GM19238 (cell line): ENCODE data around the gene CEP131.
A peak's percentile ranks its signal among the peaks of the same experiment; 100 is the strongest.
"Not testable (repeated sequence)": the region's sequence is repeated elsewhere in the genome, so short reads cannot be mapped to it uniquely, and the experiment has no call there.

Source experiments
- DNase-seq: peaks from one replicate; pipeline ENCODE4 v3.0.0; 2011; ENCODE audit warnings: low spot score; ENCODE audit not compliant: insufficient read length

Gene CEP131

GRCh38 chr17:81238815-81239713, 16.3 kb upstream of the CEP131 start, which contains the start of the genes NDUFAF8 and TEPSIN:
Gene NDUFAF8 (plus strand): TSS chr17:81239318. CDS start chr17:81239364, 46 bp downstream.
Gene TEPSIN (minus strand): TSS chr17:81239055. CDS start chr17:81239033, 22 bp downstream.
- DNase-seq: peak; percentile 100

DNA sequence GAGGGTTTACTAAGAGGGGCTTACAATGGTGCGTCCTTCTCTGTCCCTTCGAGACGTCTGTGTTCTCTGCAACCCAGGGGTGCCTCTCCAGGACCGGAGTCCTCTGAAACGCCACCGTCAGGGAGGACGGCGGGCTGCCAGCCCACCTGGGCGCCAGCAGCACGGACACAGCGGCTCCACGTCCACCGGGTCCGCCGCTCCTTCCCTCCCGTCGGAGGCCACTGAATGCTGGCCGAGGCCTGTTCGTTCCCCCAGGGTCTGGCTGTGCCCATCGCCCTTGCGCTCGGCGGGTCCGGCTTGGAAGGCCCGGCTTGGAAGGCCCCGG, 15.7 kb upstream of the CEP131 start:
- no peak for DNase-seq

- no peak for DNase-seq
Measured at GRCh38 chr17:81237591-81238489, 15.1 kb upstream of the CEP131 start.

GRCh38 chr17:81236784-81237183, 14.0 kb upstream of the CEP131 start:
- no peak for DNase-seq

- no peak for DNase-seq
Measured at GRCh38 chr17:81235822-81236740, 13.3 kb upstream of the CEP131 start.

DNA sequence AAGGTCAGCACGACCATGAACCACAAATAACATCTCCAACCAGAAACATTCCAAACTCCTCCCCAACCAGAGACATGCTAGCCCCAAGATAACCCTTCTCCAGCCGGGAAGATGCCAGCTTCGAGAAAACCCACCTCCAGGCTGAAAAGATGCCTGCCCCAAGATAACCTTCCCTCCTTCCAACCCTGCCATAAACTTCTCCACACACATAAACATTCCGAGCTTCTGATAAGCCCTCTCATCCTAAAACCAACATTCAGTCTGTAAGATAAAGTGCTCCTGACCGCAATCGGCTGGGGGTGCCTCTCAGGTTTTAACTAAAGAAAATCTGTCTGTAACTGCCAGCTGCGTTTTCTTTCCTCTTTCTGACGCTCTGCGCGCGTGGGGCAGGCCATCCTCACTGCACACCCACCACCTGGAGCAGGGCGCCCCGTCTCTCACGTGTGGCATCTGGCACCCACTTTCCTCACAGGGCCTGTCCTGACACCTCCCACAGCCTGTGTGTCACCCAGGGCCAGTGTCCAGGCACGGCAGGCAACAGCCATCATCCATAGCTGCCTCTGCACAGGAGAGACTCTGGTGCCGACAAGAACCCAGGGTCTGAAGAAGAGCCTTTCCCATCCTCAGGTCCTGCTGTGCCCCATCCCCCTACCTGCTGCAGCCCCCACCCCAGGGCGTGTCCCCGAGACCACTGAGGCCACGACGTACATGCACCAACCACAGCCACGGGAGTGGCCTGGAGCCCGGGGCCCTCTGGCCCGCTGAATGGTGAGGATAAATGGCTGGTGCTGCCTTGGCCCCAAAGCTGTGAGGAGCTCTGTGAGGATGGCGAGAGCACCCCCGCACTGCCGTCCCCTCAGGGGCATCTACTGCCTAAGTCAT, 12.4 kb upstream of the CEP131 start:
- no peak for DNase-seq

- no peak for DNase-seq
Measured at GRCh38 chr17:81234506-81234855, 11.7 kb upstream of the CEP131 start.

DNA sequence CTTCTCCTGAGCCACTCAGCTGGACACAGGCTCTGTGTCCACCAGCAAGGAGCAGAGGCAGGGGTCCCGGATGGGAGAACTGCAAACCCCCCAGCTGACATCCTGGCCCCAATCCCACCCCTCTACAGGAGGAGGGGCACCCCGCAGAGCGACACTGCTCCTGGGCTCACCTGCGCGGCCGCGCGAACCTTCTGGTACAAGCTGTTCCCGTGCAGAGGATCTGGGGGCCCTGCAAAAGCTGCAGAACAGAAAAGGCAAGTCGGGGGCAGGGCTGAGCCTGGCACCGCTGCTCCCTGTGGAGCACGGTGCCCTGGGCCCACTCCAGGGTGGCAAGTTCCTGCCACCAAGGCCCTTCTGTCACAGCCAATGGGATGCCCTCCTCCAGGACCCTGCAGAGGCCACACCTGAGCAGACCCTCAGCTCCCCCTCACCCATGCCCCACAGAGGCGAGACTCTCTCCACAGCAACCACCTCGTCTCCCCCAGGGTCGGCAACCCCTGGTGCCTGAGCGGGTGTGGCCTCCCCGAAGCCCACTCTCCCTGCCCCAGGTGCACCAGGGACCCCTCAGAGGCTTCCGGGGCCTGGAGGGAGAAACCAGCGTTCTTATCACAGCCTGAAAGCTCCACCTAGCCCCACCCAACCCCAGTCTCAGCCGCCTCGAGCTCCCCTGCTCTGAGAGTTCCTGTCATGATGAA, 11.2 kb upstream of the CEP131 start:
- DNase-seq: no peak

GRCh38 chr17:81233316-81233715, 10.6 kb upstream of the CEP131 start:
- DNase-seq: no peak

DNA sequence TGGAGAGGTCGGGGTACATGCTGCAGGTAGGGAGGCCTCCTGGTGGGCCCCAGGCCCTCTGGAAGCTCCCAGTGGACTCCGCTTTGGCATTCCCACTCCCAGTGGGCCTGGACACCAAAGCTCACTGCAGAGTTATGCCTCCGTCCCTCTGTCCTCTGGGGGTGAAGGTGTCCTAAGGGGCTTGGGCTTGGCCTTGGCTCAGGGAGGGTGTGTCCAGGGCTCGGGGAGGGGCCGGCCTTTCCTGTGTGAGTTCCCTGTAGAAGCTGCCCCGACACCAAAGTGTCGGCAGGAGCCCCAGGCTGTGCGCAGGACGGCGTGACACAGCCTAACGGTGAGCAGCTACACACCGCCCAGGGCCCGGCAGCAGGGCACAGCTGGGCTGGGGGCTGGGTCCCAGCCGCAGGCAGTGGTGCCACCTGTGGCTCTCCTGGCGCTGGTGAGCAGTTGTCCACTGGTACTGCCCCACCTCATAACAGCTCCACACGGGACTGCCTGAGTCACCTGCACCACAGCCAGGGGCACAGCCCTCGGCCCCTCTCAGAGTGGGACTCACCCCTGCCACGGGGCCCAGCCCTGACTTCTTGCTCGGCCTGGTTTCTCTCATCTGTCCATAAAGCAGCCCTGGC, 10.0 kb upstream of the CEP131 start:
- DNase-seq: no peak

GRCh38 chr17:81231766-81232581, 9.2 kb upstream of the CEP131 start:
- no peak for DNase-seq

- DNase-seq: no peak
Measured at GRCh38 chr17:81231121-81231645, 8.4 kb upstream of the CEP131 start.

- no peak for DNase-seq
Measured at GRCh38 chr17:81230043-81230820, 7.5 kb upstream of the CEP131 start.

- DNase-seq: no peak
Measured at GRCh38 chr17:81229666-81229920, 6.8 kb upstream of the CEP131 start.

DNA sequence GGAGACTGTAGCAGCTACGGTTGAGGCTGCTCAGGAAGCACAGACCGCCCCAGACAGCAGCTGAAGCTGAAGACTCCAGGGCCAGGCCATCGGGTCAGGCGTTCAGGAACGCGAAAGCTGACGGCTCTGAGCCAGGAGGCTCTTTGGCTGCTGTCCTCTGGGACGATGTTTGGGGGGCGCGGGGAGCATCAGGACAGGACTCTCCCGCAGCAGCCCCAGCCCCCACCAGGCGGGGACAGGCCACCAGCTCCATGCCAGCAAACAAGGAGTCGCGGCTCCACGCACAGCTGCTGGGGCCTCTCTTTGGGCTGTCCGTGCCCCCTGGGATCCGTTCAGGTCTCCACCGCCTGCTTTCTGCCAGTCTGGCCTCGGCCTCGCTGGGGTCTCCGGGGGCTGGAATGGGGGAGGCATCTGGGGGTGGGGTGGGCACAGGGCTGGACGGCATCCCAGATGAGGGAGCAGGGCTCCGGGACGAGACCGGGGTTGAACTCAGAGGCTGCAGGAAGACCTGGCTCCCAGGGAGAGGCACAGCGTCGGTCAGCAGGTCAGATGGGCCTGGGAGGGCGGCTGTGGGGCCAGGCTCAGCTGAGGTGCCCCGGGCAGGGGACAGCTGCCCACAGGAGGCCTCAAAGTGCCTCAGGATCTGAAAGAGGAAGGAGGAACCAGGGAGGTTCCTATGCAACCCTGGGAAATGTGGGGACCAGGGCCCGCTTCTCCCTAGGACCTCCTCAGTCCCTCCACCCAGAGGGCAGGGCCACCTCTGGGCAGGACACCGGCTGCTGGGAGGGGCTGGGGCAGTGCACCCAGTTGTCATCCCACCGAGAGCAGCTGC, 6.3 kb upstream of the CEP131 start:
- no peak for DNase-seq

- DNase-seq: peak; percentile 60
Measured at GRCh38 chr17:81228420-81228819, 5.7 kb upstream of the CEP131 start.

GRCh38 chr17:81227630-81228029, 4.9 kb upstream of the CEP131 start:
- DNase-seq: not testable (repeated sequence)
